Liver (tissue), 3 donors: ENCODE measurements around the gene SUPT6H.

Source experiments
- TAF1 ChIP-seq: conservative IDR thresholded peaks from 2 replicates; pipeline ENCODE4 v1.6.1; 2016; ENCODE audit warnings: antibody characterized with exemption, mild to moderate bottlenecking
- TF ChIP-seq, protein P1 (sequence below): fragments of 150-350 bp; IDR thresholded peaks from 2 replicates; pipeline ENCODE4 v1.5.1; 2017; ENCODE audit warnings: improper control_type of control experiment, low read depth, low read length; ENCODE audit not compliant: missing input control
- donor health status: healthy.
- donor health status: healthy.

DNA sequence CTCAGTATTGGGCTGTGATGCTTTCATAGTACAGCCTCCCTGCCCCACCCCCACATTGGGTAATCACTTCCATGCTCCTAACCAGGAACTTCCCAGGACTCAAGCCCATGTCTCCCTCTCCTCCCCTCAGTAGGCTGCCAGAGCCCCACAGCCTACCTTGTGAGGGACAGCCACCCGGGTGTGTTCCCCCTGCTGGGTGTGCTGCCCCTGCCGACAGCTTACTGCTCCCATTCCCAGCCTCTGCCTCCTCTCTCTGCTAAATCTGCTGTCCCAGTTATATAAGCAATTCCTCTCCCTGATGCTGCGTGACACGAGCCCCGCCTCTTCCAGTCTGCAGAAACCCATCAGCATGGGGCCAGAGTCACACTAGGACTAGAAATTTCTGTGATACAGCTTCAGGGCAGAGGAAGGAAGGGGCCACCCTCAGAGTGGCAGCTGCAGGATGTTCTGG lies 48.0 kb upstream of the SUPT6H start, which contains the start of gene RSKR:
- TF ChIP-seq TAF1: no peak
- TF ChIP-seq, protein P1, sequence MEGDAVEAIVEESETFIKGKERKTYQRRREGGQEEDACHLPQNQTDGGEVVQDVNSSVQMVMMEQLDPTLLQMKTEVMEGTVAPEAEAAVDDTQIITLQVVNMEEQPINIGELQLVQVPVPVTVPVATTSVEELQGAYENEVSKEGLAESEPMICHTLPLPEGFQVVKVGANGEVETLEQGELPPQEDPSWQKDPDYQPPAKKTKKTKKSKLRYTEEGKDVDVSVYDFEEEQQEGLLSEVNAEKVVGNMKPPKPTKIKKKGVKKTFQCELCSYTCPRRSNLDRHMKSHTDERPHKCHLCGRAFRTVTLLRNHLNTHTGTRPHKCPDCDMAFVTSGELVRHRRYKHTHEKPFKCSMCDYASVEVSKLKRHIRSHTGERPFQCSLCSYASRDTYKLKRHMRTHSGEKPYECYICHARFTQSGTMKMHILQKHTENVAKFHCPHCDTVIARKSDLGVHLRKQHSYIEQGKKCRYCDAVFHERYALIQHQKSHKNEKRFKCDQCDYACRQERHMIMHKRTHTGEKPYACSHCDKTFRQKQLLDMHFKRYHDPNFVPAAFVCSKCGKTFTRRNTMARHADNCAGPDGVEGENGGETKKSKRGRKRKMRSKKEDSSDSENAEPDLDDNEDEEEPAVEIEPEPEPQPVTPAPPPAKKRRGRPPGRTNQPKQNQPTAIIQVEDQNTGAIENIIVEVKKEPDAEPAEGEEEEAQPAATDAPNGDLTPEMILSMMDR: no peak
